Mammary epithelial cell (primary cell): Measurements from ENCODE around the gene PSENEN.

Experiments used
- EZH2 ChIP-seq: IDR thresholded peaks from 2 replicates; pipeline ENCODE4 v1.6.1; 2012; ENCODE audit warnings: low read length, inconsistent platforms, borderline replicate concordance
- TF ChIP-seq, protein P1 (sequence below), 2 donors: IDR thresholded peaks in 1 of 2; conservative IDR thresholded peaks in 1 of 2; 2 replicates each; pipeline ENCODE4 v1.5.1; 2011 to 2012; ENCODE audit warnings: inconsistent platforms in 2 of 2, low read length in 2 of 2, mild to moderate bottlenecking in 2 of 2, control low read depth in 1 of 2, low read depth in 1 of 2; ENCODE audit not compliant: insufficient read depth in 1 of 2; ENCODE audit errors: extremely low read depth in 1 of 2

GRCh38 chr19:35734889-35735288, 10.6 kb upstream of the PSENEN start:
- TF ChIP-seq, protein P1, sequence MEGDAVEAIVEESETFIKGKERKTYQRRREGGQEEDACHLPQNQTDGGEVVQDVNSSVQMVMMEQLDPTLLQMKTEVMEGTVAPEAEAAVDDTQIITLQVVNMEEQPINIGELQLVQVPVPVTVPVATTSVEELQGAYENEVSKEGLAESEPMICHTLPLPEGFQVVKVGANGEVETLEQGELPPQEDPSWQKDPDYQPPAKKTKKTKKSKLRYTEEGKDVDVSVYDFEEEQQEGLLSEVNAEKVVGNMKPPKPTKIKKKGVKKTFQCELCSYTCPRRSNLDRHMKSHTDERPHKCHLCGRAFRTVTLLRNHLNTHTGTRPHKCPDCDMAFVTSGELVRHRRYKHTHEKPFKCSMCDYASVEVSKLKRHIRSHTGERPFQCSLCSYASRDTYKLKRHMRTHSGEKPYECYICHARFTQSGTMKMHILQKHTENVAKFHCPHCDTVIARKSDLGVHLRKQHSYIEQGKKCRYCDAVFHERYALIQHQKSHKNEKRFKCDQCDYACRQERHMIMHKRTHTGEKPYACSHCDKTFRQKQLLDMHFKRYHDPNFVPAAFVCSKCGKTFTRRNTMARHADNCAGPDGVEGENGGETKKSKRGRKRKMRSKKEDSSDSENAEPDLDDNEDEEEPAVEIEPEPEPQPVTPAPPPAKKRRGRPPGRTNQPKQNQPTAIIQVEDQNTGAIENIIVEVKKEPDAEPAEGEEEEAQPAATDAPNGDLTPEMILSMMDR (conservative IDR thresholded peaks at IDR 0.05 in 1 of 2, IDR thresholded peaks at IDR 0.05 in 1 of 2; ENCODE audit: extremely low read depth in 1 of 2, insufficient read depth in 1 of 2, low read depth in 1 of 2, low read length in 2 of 2) = no peak
- no peak for TF ChIP-seq EZH2
